Endothelial cell of umbilical vein (primary cell): Measurements from ENCODE around the gene AACS. TPM values are rescaled to one million over a fixed set of nuclear protein-coding genes. Genes with fewer than 3 reads are reported as not detected.

ENCODE experiments used
- BruUV-seq: library from RNA; stranded (reverse); fragments of 400-500 nt; replicated peaks from 2 replicates; lab custom pipeline; 2021; lab: Mats Ljungman, UMichigan
- CTCF ChIA-PET: fragments of 300-600, 350-600 bp; sonication (Branson Sonifier 250); formaldehyde crosslinking; loops from one replicate; lab custom pipeline; 2021; ENCODE audit warnings: antibody characterized with exemption, inconsistent platforms; lab: Charles Lee
- POLR2A ChIA-PET: fragments of 300-600, 350-600 bp; sonication (Branson Sonifier 250); formaldehyde crosslinking; loops from one replicate; lab custom pipeline; 2021; ENCODE audit warnings: antibody characterized with exemption, inconsistent platforms; lab: Charles Lee
- DNase-seq: peaks from one replicate; pipeline ENCODE4 v3.0.0-alpha.2; 2011; ENCODE audit warnings: low read depth, low spot score
- FAIRE-seq: peaks from 2 replicates; lab custom pipeline; 2011; peaks lifted over from hg19 to GRCh38; lab: Jason Lieb, UNC
- H2AFZ ChIP-seq: 2 replicates; pipeline ENCODE4 v1.6.0; 2012; ENCODE audit warnings: low read depth, low read length, control low read depth, inconsistent platforms
- H3K27ac ChIP-seq: 2 replicates; pipeline ENCODE4 v1.5.1; 2011; ENCODE audit warnings: low read depth, mild to moderate bottlenecking, control low read depth, low read length, moderate library complexity; ENCODE audit not compliant: insufficient read depth
- H3K27me3 ChIP-seq, 2 experiments: 2 replicates each; pipeline versions ENCODE4 v1.6.0 to v1.6.1; 2011; ENCODE audit warnings: low read length in 2 of 2, mixed read lengths in 1 of 2; ENCODE audit not compliant: control insufficient read depth in 2 of 2, insufficient read depth in 2 of 2
- H3K36me3 ChIP-seq, 2 experiments: 2 replicates in 1 of 2; 3 replicates in 1 of 2; pipeline ENCODE4 v1.5.1; 2011; ENCODE audit warnings: low read length in 2 of 2, mild to moderate bottlenecking in 1 of 2, moderate library complexity in 1 of 2; ENCODE audit not compliant: control insufficient read depth in 2 of 2, insufficient read depth in 2 of 2; ENCODE audit errors: extremely low read depth in 1 of 2
- H3K4me1 ChIP-seq: 3 replicates; pipeline ENCODE4 v1.5.1; 2011; ENCODE audit warnings: mild to moderate bottlenecking, low read length; ENCODE audit not compliant: control insufficient read depth, insufficient read depth; ENCODE audit errors: extremely low read depth
- H3K4me2 ChIP-seq: 2 replicates; pipeline ENCODE4 v1.6.1; 2011; ENCODE audit warnings: low read length, control low read depth, mixed read lengths; ENCODE audit not compliant: insufficient read depth
- H3K4me3 ChIP-seq, 3 experiments: fragments of 200-600 bp in 1 of 3; sonication (generic), shearing (Covaris generic) in 1 of 3; replicated peaks in 1 of 3; 2 replicates each; pipeline ENCODE4 v1.5.1; 2011 to 2016; ENCODE audit warnings: control low read depth in 3 of 3, low read length in 3 of 3, mild to moderate bottlenecking in 2 of 3, inconsistent platforms in 1 of 3, low read depth in 1 of 3, moderate library complexity in 1 of 3; ENCODE audit not compliant: insufficient read depth in 1 of 3
- H3K79me2 ChIP-seq: 2 replicates; pipeline ENCODE4 v1.6.0; 2012; ENCODE audit warnings: low read length, inconsistent platforms; ENCODE audit not compliant: control insufficient read depth, insufficient read depth
- H3K9ac ChIP-seq: replicated peaks from 2 replicates; pipeline ENCODE3; 2011; ENCODE audit warnings: low read length, control low read depth; ENCODE audit not compliant: insufficient read depth; ENCODE audit errors: extremely low read depth
- H3K9me1 ChIP-seq: replicated peaks from 3 replicates; pipeline ENCODE4 v1.6.0; 2011; ENCODE audit warnings: mild to moderate bottlenecking, low read length; ENCODE audit not compliant: control insufficient read depth, insufficient read depth; ENCODE audit errors: extremely low read depth
- H3K9me3 ChIP-seq: replicated peaks from 2 replicates; pipeline ENCODE4 v1.5.1; 2012; ENCODE audit warnings: low read length, inconsistent platforms; ENCODE audit not compliant: control insufficient read depth, insufficient read depth
- H4K20me1 ChIP-seq: replicated peaks from 2 replicates; pipeline ENCODE3; 2011; ENCODE audit warnings: mild to moderate bottlenecking, low read length; ENCODE audit not compliant: control insufficient read depth, insufficient read depth; ENCODE audit errors: extremely low read depth
- CTCF ChIP-seq, 2 donors: IDR thresholded peaks; 1 replicate in 1 of 2; 2 replicates in 1 of 2; pipeline ENCODE4 v1.5.1; 2011; ENCODE audit warnings: low read length in 2 of 2, mild to moderate bottlenecking in 2 of 2, moderate library complexity in 2 of 2, control low read depth in 1 of 2, inconsistent platforms in 1 of 2, low read depth in 1 of 2; ENCODE audit not compliant: insufficient read depth in 1 of 2; ENCODE audit errors: extremely low read depth in 1 of 2
- EZH2 ChIP-seq: IDR thresholded peaks from 2 replicates; pipeline ENCODE4 v1.6.1; 2012; ENCODE audit warnings: borderline replicate concordance, low read depth, mild to moderate bottlenecking, moderate library complexity, low read length, inconsistent platforms; ENCODE audit not compliant: severe bottlenecking
- FOS ChIP-seq: IDR thresholded peaks from 2 replicates; pipeline ENCODE4 v1.6.1; 2011; ENCODE audit warnings: mild to moderate bottlenecking, low read length, moderate library complexity, borderline replicate concordance; ENCODE audit not compliant: insufficient read depth
- GATA2 ChIP-seq: IDR thresholded peaks from 2 replicates; pipeline ENCODE4 v1.7.0; 2011; ENCODE audit warnings: low read depth, mild to moderate bottlenecking, moderate library complexity, mixed read lengths, low read length; ENCODE audit not compliant: insufficient read length, insufficient read depth
- JUN ChIP-seq: IDR thresholded peaks from 2 replicates; pipeline ENCODE4 v1.6.1; 2011; ENCODE audit warnings: borderline replicate concordance, low read depth; ENCODE audit not compliant: insufficient read length, insufficient read depth
- MAX ChIP-seq: IDR thresholded peaks from 2 replicates; pipeline ENCODE4 v1.6.1; 2011; ENCODE audit not compliant: insufficient read depth, insufficient read length
- MYC ChIP-seq: IDR thresholded peaks from one replicate; pipeline ENCODE4 v1.6.1; 2011; ENCODE audit warnings: mild to moderate bottlenecking, low read depth, low read length
- POLR2A ChIP-seq: IDR thresholded peaks from 2 replicates; pipeline ENCODE4 v1.6.1; 2012; ENCODE audit warnings: low read depth, mild to moderate bottlenecking, control low read depth, low read length
- POLR2AphosphoS5 ChIP-seq: IDR thresholded peaks from 2 replicates; pipeline ENCODE4 v1.6.1; 2012; ENCODE audit warnings: low read depth, mild to moderate bottlenecking, control low read depth, low read length, moderate library complexity; ENCODE audit not compliant: insufficient read depth
- dilution Hi-C: fragments of 300-500 bp; cut with MboI; formaldehyde crosslinking; loops from one replicate; pipeline ENCODE4 v1.15.0; 2019; ENCODE audit warnings: low sequenced_read_pairs; ENCODE audit not compliant: extremely low pct_ligation_motif_present
- intact Hi-C: fragments of 100-400 bp; cut with micrococcal nuclease; formaldehyde crosslinking; loops from one replicate; pipeline ENCODE4 v1.10.0; 2022
- polyA plus RNA-seq, 4 experiments: library from polyadenylated mRNA; depleted of rRNA in 3 of 4; stranded (reverse) in 3 of 4; unstranded in 1 of 4; fragments of >200 nt; gene quantifications; 2 replicates each; pipeline versions ENCODE4 v1.2.1 to v1.2.3, GENCODE V29; 2011 to 2012; ENCODE audit warnings: missing spikeins in 1 of 4
- total RNA-seq: library from RNA; stranded (reverse); gene quantifications from 2 replicates; pipeline ENCODE4 v1.2.3, GENCODE V29; 2021

The AACS gene
- total and polyA plus RNA-seq, 2 donors (not counting 3 experiments of a cell fraction or from before 2014, with no cell fraction given) = 34.7 to 40.3 TPM

DNA sequence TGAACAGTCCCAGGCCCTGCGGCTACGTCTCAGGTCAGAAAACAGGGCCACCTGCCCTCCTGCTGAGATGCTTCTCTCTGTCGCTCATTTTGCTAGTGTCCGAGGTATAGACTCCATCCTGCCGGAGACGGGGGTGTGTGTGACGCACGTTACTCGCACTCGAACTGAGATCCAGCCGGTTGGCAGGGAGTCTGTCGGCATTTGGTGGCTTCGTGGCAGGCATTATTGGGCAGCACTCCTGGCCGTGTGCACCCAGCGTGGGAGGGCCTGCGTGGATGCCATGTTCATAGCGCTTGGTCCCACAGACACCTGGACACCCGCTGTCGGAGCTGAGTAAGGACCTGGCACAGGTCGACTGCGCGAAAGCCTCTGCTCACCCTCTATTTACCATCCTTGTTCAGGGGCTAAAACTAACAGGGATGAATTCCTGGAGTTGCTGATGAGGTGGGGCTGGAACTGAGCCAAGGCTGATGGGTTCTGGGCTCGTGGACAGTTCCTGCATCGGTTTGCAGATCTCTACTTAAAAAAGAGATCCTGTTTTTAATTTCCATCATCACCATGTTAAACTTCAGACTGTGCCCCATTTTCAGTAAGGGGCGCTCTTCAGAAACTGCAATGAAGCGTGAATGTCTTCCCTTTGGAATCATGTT is 28.6 kb downstream of the AACS start:
- no peak overlapping the region for H3K4me3 ChIP-seq
- intact Hi-C loops (no loop called here), dilution Hi-C loops (no loop called here)
- DNase-seq (no peak), FAIRE-seq (no peak)
- no peak for TF ChIP-seq JUN
- TF ChIP-seq FOS = no peak
- no peak for TF ChIP-seq POLR2AphosphoS5
- no peak for TF ChIP-seq MYC
- no peak for TF ChIP-seq POLR2A
- no peak for TF ChIP-seq MAX
- no peak for TF ChIP-seq CTCF (IDR thresholded peaks at IDR 0.05; ENCODE audit: extremely low read depth in 1 of 2, insufficient read depth in 1 of 2, low read depth in 1 of 2, low read length in 2 of 2)
- TF ChIP-seq EZH2 = no peak
- no peak for TF ChIP-seq GATA2
- H3K9me1 ChIP-seq = no peaks in the 10 kb centered on the region
- no peak overlapping the region for H3K27ac ChIP-seq
- H3K4me1 ChIP-seq = peaks cover 9% of the 10 kb centered on the region
- no peaks in the 10 kb centered on the region for H3K9me3 ChIP-seq
- H3K79me2 ChIP-seq = no peaks in the 10 kb centered on the region
- H2AFZ ChIP-seq = no peak overlapping the region
- no peak overlapping the region for H3K9ac ChIP-seq
- H3K36me3 ChIP-seq = peaks cover 3 to 16% of the 10 kb centered on the region in 2 experiments
- ChIA-PET POLR2A (no interaction called here), CTCF (no interaction called here)
- no peak overlapping the region for H3K4me2 ChIP-seq
- H4K20me1 ChIP-seq = no peaks in the 10 kb centered on the region
- H3K27me3 ChIP-seq = no peaks in the 10 kb centered on the region
- no TSS peak for BruUV-seq
